Nephron progenitor cell (in vitro differentiated cells): ENCODE results near the gene SIAH1.
"Not testable (repeated sequence)": the region's sequence is repeated elsewhere in the genome, so short reads cannot be mapped to it uniquely, and the experiment has no call there.

ENCODE experiments used
- DNase-seq: peaks from one replicate; pipeline ENCODE4 v3.0.0; 2021
- H3K27ac Mint-ChIP-seq: 2 replicates; pipeline ENCODE4 v1.8.0; 2021; ENCODE audit warnings: mild to moderate bottlenecking, moderate library complexity, mixed read lengths
- H3K27me3 Mint-ChIP-seq: 2 replicates; pipeline ENCODE4 v1.8.0; 2021; ENCODE audit warnings: mild to moderate bottlenecking, low read depth, mixed read lengths; ENCODE audit not compliant: poor library complexity
- H3K36me3 Mint-ChIP-seq: 2 replicates; pipeline ENCODE4 v1.8.0; 2021; ENCODE audit warnings: low read depth, mixed read lengths
- H3K4me1 Mint-ChIP-seq: 2 replicates; pipeline ENCODE4 v1.8.0; 2021; ENCODE audit warnings: mixed read lengths
- H3K4me3 Mint-ChIP-seq: 2 replicates; pipeline ENCODE4 v1.8.0; 2021; ENCODE audit warnings: mild to moderate bottlenecking, moderate library complexity, mixed read lengths
- H3K9me3 Mint-ChIP-seq: 2 replicates; pipeline ENCODE4 v1.8.0; 2021; ENCODE audit warnings: mild to moderate bottlenecking, moderate library complexity, mixed read lengths
- CTCF ChIP-seq: fragments of 200-600 bp; sonication (generic); IDR thresholded peaks from 2 replicates; pipeline ENCODE4 v1.5.0; 2021; ENCODE audit warnings: antibody characterized with exemption

The SIAH1 gene

GRCh38 chr16:48323783-48324775 lies 61.1 kb downstream of the SIAH1 start:
- TF ChIP-seq CTCF: no peak

GRCh38 chr16:48321317-48322036 lies 63.7 kb downstream of the SIAH1 start:
- Mint-ChIP-seq H3K36me3 (peaks cover 27% of the 10 kb centered on the region), H3K4me3 (no peak overlapping the region), H3K27ac (no peak overlapping the region), H3K27me3 (peaks cover 3% of the 10 kb centered on the region), H3K4me1 (no peaks in the 10 kb centered on the region), H3K9me3 (no peaks in the 10 kb centered on the region)
- DNase-seq: no peak
- no peak for TF ChIP-seq CTCF

More at GRCh38 chr16:48323783-48324775, 61.1 kb downstream of the SIAH1 start:
- H3K4me1 Mint-ChIP-seq: no peaks in the 10 kb centered on the region
- no peaks in the 10 kb centered on the region for H3K27me3 Mint-ChIP-seq
- H3K9me3 Mint-ChIP-seq: no peaks in the 10 kb centered on the region
- no peak overlapping the region for H3K4me3 Mint-ChIP-seq
- H3K27ac Mint-ChIP-seq: no peak overlapping the region
- DNase-seq: no peak
- H3K36me3 Mint-ChIP-seq: peaks cover 16% of the 10 kb centered on the region

GRCh38 chr16:48318630-48319029 lies 66.6 kb downstream of the SIAH1 start:
- Mint-ChIP-seq H3K4me3 (no peak overlapping the region), H3K9me3 (peaks cover 13% of the 10 kb centered on the region), H3K36me3 (peaks cover 47% of the 10 kb centered on the region), H3K27ac (no peak overlapping the region), H3K4me1 (no peaks in the 10 kb centered on the region), H3K27me3 (peaks cover 3% of the 10 kb centered on the region)
- no peak for DNase-seq
- TF ChIP-seq CTCF: no peak

- Mint-ChIP-seq H3K27ac (no peak overlapping the region), H3K4me1 (no peaks in the 10 kb centered on the region), H3K36me3 (peaks cover 56% of the 10 kb centered on the region), H3K9me3 (peaks cover 21% of the 10 kb centered on the region), H3K4me3 (no peak overlapping the region), H3K27me3 (peaks cover 3% of the 10 kb centered on the region)
- no peak for TF ChIP-seq CTCF
- no peak for DNase-seq
These were observed 67.4 kb downstream of the SIAH1 start for GRCh38 chr16:48317614-48318315.

GRCh38 chr16:48317026-48317425 lies 68.2 kb downstream of the SIAH1 start:
- H3K27ac Mint-ChIP-seq: no peak overlapping the region
- peaks cover 3% of the 10 kb centered on the region for H3K27me3 Mint-ChIP-seq
- no peak overlapping the region for H3K4me3 Mint-ChIP-seq

GRCh38 chr16:48313905-48314304 lies 71.3 kb downstream of the SIAH1 start:
- Mint-ChIP-seq H3K9me3 (peaks cover 60% of the 10 kb centered on the region), H3K36me3 (peaks cover 92% of the 10 kb centered on the region)
- H3K27ac Mint-ChIP-seq, H3K4me3 Mint-ChIP-seq, H3K27me3 Mint-ChIP-seq, H3K4me1 Mint-ChIP-seq, DNase-seq: not testable (repeated sequence)

More at GRCh38 chr16:48317026-48317425, 68.2 kb downstream of the SIAH1 start:
- TF ChIP-seq CTCF: no peak
- Mint-ChIP-seq H3K9me3 (peaks cover 29% of the 10 kb centered on the region), H3K36me3 (peaks cover 63% of the 10 kb centered on the region), H3K4me1 (no peaks in the 10 kb centered on the region)
- no peak for DNase-seq
